ENCODE data around the gene DPM1.

DNA sequence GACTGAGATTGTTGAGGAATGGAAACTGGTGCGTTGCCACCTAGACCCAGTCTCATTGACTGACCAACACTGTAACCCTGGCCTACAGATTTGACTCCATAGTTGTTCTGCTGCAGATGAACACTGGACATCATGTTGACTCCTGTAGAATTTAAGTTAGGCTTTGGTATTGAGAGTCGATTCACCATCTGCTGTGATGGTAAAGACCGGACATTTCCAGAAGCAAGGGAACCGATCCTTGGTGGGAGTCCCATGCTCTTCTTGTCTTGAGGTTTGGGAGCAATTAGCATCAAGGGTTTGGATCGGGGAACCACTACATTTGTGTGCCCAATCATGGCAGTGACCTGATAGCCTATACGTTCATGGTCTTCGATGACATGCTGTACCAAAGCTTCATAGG lies 64.7 kb downstream of the DPM1 start:
- TF ChIP-seq, protein P1, sequence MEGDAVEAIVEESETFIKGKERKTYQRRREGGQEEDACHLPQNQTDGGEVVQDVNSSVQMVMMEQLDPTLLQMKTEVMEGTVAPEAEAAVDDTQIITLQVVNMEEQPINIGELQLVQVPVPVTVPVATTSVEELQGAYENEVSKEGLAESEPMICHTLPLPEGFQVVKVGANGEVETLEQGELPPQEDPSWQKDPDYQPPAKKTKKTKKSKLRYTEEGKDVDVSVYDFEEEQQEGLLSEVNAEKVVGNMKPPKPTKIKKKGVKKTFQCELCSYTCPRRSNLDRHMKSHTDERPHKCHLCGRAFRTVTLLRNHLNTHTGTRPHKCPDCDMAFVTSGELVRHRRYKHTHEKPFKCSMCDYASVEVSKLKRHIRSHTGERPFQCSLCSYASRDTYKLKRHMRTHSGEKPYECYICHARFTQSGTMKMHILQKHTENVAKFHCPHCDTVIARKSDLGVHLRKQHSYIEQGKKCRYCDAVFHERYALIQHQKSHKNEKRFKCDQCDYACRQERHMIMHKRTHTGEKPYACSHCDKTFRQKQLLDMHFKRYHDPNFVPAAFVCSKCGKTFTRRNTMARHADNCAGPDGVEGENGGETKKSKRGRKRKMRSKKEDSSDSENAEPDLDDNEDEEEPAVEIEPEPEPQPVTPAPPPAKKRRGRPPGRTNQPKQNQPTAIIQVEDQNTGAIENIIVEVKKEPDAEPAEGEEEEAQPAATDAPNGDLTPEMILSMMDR (IDR thresholded peaks at IDR 0.05; ENCODE audit: low read depth, low read length) = no peak
- TF ChIP-seq POLR2A (IDR thresholded peaks at IDR 0.05; ENCODE audit: extremely low read depth, insufficient read length) (no peak), MYC (IDR thresholded peaks at IDR 0.05; ENCODE audit: low read depth, low read length) (no peak)
